GM10266 (cell line): ENCODE data around the gene SPON1.

ENCODE experiments used
- DNase-seq: peaks from one replicate; pipeline ENCODE4 v3.0.0; 2012; ENCODE audit errors: extremely low spot score
- TF ChIP-seq, protein P1 (sequence below): IDR thresholded peaks from 2 replicates; pipeline ENCODE4 v1.5.1; 2012; ENCODE audit warnings: mild to moderate bottlenecking, low read depth; ENCODE audit not compliant: control insufficient read depth, insufficient read depth; ENCODE audit errors: missing control alignments

The SPON1 gene

DNA sequence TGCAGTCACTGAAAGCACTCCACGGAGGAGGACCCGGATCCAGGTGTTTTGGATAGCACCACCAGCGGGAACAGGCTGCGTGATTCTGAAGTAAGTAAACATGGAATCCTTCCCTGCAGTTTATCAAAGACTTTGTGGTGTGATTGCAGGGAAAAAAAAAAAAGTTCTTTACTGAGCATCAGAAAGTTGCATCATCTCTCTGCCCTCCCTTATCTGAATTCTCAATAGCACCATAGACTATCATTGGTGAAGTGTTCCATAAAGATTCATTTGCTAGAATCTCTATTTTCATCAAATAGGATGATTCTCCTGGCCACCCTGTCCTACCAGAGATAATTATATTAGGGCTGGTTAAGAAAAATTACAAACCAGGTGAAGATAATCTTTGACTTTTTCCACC, 79.0 kb downstream of the SPON1 start:
- no peak for DNase-seq
- TF ChIP-seq, protein P1, sequence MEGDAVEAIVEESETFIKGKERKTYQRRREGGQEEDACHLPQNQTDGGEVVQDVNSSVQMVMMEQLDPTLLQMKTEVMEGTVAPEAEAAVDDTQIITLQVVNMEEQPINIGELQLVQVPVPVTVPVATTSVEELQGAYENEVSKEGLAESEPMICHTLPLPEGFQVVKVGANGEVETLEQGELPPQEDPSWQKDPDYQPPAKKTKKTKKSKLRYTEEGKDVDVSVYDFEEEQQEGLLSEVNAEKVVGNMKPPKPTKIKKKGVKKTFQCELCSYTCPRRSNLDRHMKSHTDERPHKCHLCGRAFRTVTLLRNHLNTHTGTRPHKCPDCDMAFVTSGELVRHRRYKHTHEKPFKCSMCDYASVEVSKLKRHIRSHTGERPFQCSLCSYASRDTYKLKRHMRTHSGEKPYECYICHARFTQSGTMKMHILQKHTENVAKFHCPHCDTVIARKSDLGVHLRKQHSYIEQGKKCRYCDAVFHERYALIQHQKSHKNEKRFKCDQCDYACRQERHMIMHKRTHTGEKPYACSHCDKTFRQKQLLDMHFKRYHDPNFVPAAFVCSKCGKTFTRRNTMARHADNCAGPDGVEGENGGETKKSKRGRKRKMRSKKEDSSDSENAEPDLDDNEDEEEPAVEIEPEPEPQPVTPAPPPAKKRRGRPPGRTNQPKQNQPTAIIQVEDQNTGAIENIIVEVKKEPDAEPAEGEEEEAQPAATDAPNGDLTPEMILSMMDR: no peak

GRCh38 chr11:14042686-14043465, 80.4 kb downstream of the SPON1 start:
- DNase-seq: no peak

GRCh38 chr11:14044916-14045315, 82.4 kb downstream of the SPON1 start:
- no peak for DNase-seq
- TF ChIP-seq, protein P1: no peak

More at GRCh38 chr11:14042686-14043465, 80.4 kb downstream of the SPON1 start:
- TF ChIP-seq, protein P1: no peak

- TF ChIP-seq, protein P1: no peak
- no peak for DNase-seq
These were observed 82.9 kb downstream of the SPON1 start for GRCh38 chr11:14045417-14045816.

DNA sequence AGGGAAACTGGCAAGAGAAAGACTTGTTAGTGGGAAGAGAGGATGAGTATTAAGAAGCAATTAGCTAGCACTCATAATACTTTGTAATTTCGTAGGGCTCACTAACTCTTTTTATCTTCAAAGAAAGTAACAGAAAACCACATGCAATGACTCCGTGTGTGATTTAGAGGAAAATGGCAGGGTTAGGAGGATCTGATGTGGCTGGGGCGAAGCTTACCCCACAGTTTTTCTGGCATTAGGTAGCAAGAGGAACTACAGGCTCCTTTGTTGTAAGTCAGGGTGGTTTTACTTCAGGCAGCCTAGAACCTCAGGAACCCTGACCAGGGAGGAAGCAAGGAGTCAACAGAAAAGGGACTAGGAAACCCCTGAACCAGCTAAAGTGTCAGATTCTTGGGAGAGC, 89.7 kb downstream of the SPON1 start:
- TF ChIP-seq, protein P1: no peak
- DNase-seq: no peak

- TF ChIP-seq, protein P1: no peak
- no peak for DNase-seq
These were observed 91.9 kb downstream of the SPON1 start for GRCh38 chr11:14054116-14055107.
